ENCODE data around the gene TGOLN2. TPM values are rescaled to one million over a fixed set of nuclear protein-coding genes. Genes with fewer than 3 reads are reported as not detected.

TGOLN2 gene
- total RNA-seq = 10 to 100 TPM; 40.6 to 77.2 (median 49.0) TPM

- intact Hi-C loops (cut with DNase I) = no loop called here
- H3K27ac ChIP-seq = peak within 1 kb of the TSS; percentile 91 to 99 (median 98)
- H3K9me3 ChIP-seq = no peaks in the 10 kb centered on the region
- TF ChIP-seq POLR2A (IDR thresholded peaks at IDR 0.05) (peak in 3 of 4 donors; percentile 98 to 100 (median 99)), CTCF (IDR thresholded peaks at IDR 0.05) (peak in 4 of 6 experiments; percentile 9 to 30 (median 21))
- peaks cover 11 to 53% (median 24%) of the 10 kb centered on the region in 3 donors for H3K4me1 ChIP-seq
- H3K4me3 ChIP-seq = peak within 1 kb of the TSS; percentile 71 to 95 (median 84)
- H3K36me3 ChIP-seq = peaks cover 10 to 20% (median 16%) of the 10 kb centered on the region in 3 donors
- 0 to 1% methylated on average over 36 to 55 of the region's 57 CpGs for WGBS, 2 donors
- peak; percentile 81 for DNase-seq
- H3K27me3 ChIP-seq = no peaks in the 10 kb centered on the region
These were observed at the start of gene TGOLN2 for GRCh38 chr2:85327822-85328617. Gene TGOLN2 (minus strand): TSS chr2:85327989. CDS start chr2:85327962, 27 bp downstream.

- Histone ChIP-seq H3K27me3 (no peaks in the 10 kb centered on the region), H3K9me3 (no peaks in the 10 kb centered on the region), H3K27ac (peak overlapping the region in 3 of 4 donors; percentile 4 to 64 (median 31)), H3K4me3 (no peak overlapping the region), H3K36me3 (peaks cover 0 to 72% (median 6%) of the 10 kb centered on the region in 3 donors), H3K4me1 (peaks cover 6 to 26% (median 13%) of the 10 kb centered on the region in 3 donors)
- intact Hi-C loops (cut with DNase I) = no loop called here
- no peak for DNase-seq
- TF ChIP-seq CTCF (IDR thresholded peaks at IDR 0.05) (no peak), POLR2A (IDR thresholded peaks at IDR 0.05) (no peak)
- WGBS, 2 donors = 68 to 79% methylated on average over 5 to 7 of the region's 11 CpGs
These were observed 49.3 kb upstream of the TGOLN2 start for GRCh38 chr2:85377083-85377482.

GRCh38 chr2:85376291-85377065 lies 48.7 kb upstream of the TGOLN2 start:
- Histone ChIP-seq H3K4me1 (peaks cover 6 to 26% (median 13%) of the 10 kb centered on the region in 3 donors), H3K27ac (peak overlapping the region in 3 of 4 donors; percentile 4 to 64 (median 31)), H3K4me3 (no peak overlapping the region), H3K27me3 (no peaks in the 10 kb centered on the region), H3K9me3 (no peaks in the 10 kb centered on the region), H3K36me3 (peaks cover 0 to 73% (median 6%) of the 10 kb centered on the region in 3 donors)
- TF ChIP-seq POLR2A (IDR thresholded peaks at IDR 0.05) (no peak), CTCF (IDR thresholded peaks at IDR 0.05) (no peak)
- 100% methylated on average over 1 to 2 of the region's 5 CpGs for WGBS, 2 donors
- DNase-seq = no peak
- intact Hi-C loops (cut with DNase I) = no loop called here

GRCh38 chr2:85371045-85371444 lies 43.3 kb upstream of the TGOLN2 start:
- Histone ChIP-seq H3K4me1 (peaks cover 0 to 11% (median 0%) of the 10 kb centered on the region in 3 donors), H3K36me3 (peaks cover 0 to 61% (median 0%) of the 10 kb centered on the region in 3 donors), H3K27me3 (no peaks in the 10 kb centered on the region), H3K27ac (no peak overlapping the region), H3K9me3 (no peaks in the 10 kb centered on the region), H3K4me3 (no peak overlapping the region)
- 89 to 98% methylated on average over 9 to 10 of the region's 11 CpGs for WGBS, 2 donors
- intact Hi-C loops (cut with DNase I) = no loop called here
- TF ChIP-seq CTCF (IDR thresholded peaks at IDR 0.05) = no peak
- TF ChIP-seq POLR2A (IDR thresholded peaks at IDR 0.05) = no peak
- no peak for DNase-seq
